ENCODE data around the gene TTYH2. TPM values are rescaled to one million over a fixed set of nuclear protein-coding genes. Genes with fewer than 3 reads are reported as not detected.

The TTYH2 gene
- total and polyA plus RNA-seq, 8 donors, result 0.58 to 17.9 (median 1.5) TPM

GRCh38 chr17:74288785-74289184, 75.4 kb downstream of the TTYH2 start:
- Histone ChIP-seq H3K27me3 (peaks cover 0 to 20% (median 10%) of the 10 kb centered on the region in 3 donors), H3K4me1 (peaks cover 0 to 7% (median 3%) of the 10 kb centered on the region in 4 donors), H3K27ac (no peak overlapping the region), H3K36me3 (no peaks in the 10 kb centered on the region), H3K4me3 (no peak overlapping the region), H3K9me3 (no peaks in the 10 kb centered on the region)
- WGBS, 5 donors, result 61 to 74% (median 71%) methylated on average over 5 of the region's 5 CpGs
- DNase-seq, result no peak
- TF ChIP-seq EP300 (IDR thresholded peaks at IDR 0.05), result no peak
- TF ChIP-seq POLR2A (IDR thresholded peaks at IDR 0.05), result no peak
- TF ChIP-seq POLR2AphosphoS5 (IDR thresholded peaks at IDR 0.05), result no peak
- no peak for TF ChIP-seq CTCF (IDR thresholded peaks at IDR 0.05)
- intact Hi-C loops (cut with DNase I; ENCODE audit: low total_unique reads), result loop anchor here (10.0 kb wide), 1 partner anchor 74 kb away; the partner anchor contains the start of gene TTYH2

GRCh38 chr17:74289688-74290087, 76.3 kb downstream of the TTYH2 start:
- 64 to 86% (median 77%) methylated on average over 11 of the region's 11 CpGs for WGBS, 5 donors
- TF ChIP-seq POLR2A (IDR thresholded peaks at IDR 0.05) (no peak), EP300 (IDR thresholded peaks at IDR 0.05) (no peak), POLR2AphosphoS5 (IDR thresholded peaks at IDR 0.05) (no peak), CTCF (IDR thresholded peaks at IDR 0.05) (no peak)
- Histone ChIP-seq H3K4me3 (no peak overlapping the region), H3K4me1 (peaks cover 0 to 6% (median 3%) of the 10 kb centered on the region in 4 donors), H3K9me3 (no peaks in the 10 kb centered on the region), H3K36me3 (no peaks in the 10 kb centered on the region), H3K27me3 (peaks cover 0 to 11% (median 6%) of the 10 kb centered on the region in 3 donors), H3K27ac (no peak overlapping the region)
- intact Hi-C loops (cut with DNase I; ENCODE audit: low total_unique reads), result loop anchor here (10.0 kb wide), 1 partner anchor 75 kb away; the partner anchor contains the start of gene TTYH2
- DNase-seq, result no peak

GRCh38 chr17:74290340-74290739, 77.0 kb downstream of the TTYH2 start:
- Histone ChIP-seq H3K9me3 (no peaks in the 10 kb centered on the region), H3K27me3 (peaks cover 0 to 5% (median 0%) of the 10 kb centered on the region in 3 donors), H3K27ac (no peak overlapping the region), H3K4me1 (peaks cover 0 to 3% (median 0%) of the 10 kb centered on the region in 4 donors), H3K36me3 (no peaks in the 10 kb centered on the region), H3K4me3 (no peak overlapping the region)
- intact Hi-C loops (cut with DNase I; ENCODE audit: low total_unique reads), result no loop called here
- TF ChIP-seq POLR2AphosphoS5 (IDR thresholded peaks at IDR 0.05), result no peak
- no peak for TF ChIP-seq CTCF (IDR thresholded peaks at IDR 0.05)
- no peak for TF ChIP-seq POLR2A (IDR thresholded peaks at IDR 0.05)
- no peak for TF ChIP-seq EP300 (IDR thresholded peaks at IDR 0.05)
- DNase-seq, result no peak
- WGBS, 5 donors, result 37 to 56% (median 44%) methylated on average over 11 of the region's 11 CpGs

- Histone ChIP-seq H3K9me3 (no peaks in the 10 kb centered on the region), H3K27ac (no peak overlapping the region), H3K4me3 (no peak overlapping the region), H3K4me1 (peaks cover 0 to 12% (median 5%) of the 10 kb centered on the region in 4 donors), H3K27me3 (peaks cover 0 to 8% (median 0%) of the 10 kb centered on the region in 3 donors), H3K36me3 (no peaks in the 10 kb centered on the region)
- TF ChIP-seq EP300 (IDR thresholded peaks at IDR 0.05) (no peak), POLR2AphosphoS5 (IDR thresholded peaks at IDR 0.05) (no peak), POLR2A (IDR thresholded peaks at IDR 0.05) (no peak), CTCF (IDR thresholded peaks at IDR 0.05) (no peak)
- WGBS, 5 donors, result 88 to 92% (median 90%) methylated on average over 10 of the region's 10 CpGs
- DNase-seq, result no peak
- intact Hi-C loops (cut with DNase I; ENCODE audit: low total_unique reads), result no loop called here
Measured at GRCh38 chr17:74292495-74292894, 79.1 kb downstream of the TTYH2 start.
